ENCODE results near the gene KCTD5.

DNA sequence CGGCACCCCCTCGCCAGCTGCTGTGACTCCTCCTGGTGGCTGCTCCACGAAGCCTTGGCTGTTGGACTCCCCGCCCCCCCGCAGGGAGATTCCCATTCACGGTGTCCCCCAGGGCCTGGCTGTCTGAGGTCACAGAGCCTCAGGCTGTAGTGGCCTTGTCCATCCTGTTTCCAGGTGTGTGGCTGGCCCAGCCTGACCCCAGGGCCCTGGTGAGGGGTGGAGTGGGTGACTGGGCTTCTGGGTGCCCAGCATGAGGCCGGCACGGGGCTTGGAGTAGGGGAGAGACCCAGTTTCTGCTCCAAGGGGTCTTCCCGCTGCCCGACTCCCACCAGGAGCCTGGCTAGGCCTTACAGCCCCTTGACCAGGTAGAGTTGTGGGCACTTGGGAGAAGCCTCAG is 27.3 kb downstream of the KCTD5 start:
- TF ChIP-seq, protein P1, sequence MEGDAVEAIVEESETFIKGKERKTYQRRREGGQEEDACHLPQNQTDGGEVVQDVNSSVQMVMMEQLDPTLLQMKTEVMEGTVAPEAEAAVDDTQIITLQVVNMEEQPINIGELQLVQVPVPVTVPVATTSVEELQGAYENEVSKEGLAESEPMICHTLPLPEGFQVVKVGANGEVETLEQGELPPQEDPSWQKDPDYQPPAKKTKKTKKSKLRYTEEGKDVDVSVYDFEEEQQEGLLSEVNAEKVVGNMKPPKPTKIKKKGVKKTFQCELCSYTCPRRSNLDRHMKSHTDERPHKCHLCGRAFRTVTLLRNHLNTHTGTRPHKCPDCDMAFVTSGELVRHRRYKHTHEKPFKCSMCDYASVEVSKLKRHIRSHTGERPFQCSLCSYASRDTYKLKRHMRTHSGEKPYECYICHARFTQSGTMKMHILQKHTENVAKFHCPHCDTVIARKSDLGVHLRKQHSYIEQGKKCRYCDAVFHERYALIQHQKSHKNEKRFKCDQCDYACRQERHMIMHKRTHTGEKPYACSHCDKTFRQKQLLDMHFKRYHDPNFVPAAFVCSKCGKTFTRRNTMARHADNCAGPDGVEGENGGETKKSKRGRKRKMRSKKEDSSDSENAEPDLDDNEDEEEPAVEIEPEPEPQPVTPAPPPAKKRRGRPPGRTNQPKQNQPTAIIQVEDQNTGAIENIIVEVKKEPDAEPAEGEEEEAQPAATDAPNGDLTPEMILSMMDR (IDR thresholded peaks at IDR 0.05; ENCODE audit: borderline replicate concordance, extremely low read depth, low read length, poor library complexity, severe bottlenecking) = no peak
- TF ChIP-seq EZH2 (IDR thresholded peaks at IDR 0.05; ENCODE audit: borderline replicate concordance, low read depth, low read length, severe bottlenecking) = no peak

All from DND-41 (cell line).